A673 (cell line): ENCODE measurements around the gene OR4F6. TPM values are rescaled to one million over a fixed set of nuclear protein-coding genes. Genes with fewer than 3 reads are reported as not detected.

Experiments used
- BruUV-seq: library from RNA; stranded (reverse); fragments of 400-500 nt; replicated peaks from 2 replicates; lab custom pipeline; 2021; lab: Mats Ljungman, UMichigan
- CTCF ChIA-PET: fragments of 300-600 bp; sonication (Branson Sonifier 250); formaldehyde crosslinking; loops from one replicate; lab custom pipeline; 2022; ENCODE audit warnings: antibody characterized with exemption; lab: Charles Lee
- POLR2A ChIA-PET: fragments of 300-600 bp; sonication (Branson Sonifier 250); formaldehyde crosslinking; loops from one replicate; lab custom pipeline; 2022; ENCODE audit warnings: antibody characterized with exemption; ENCODE audit not compliant: low non-redundant PET; lab: Charles Lee
- DNase-seq: peaks from one replicate; pipeline ENCODE4 v3.0.0-alpha.2; 2015; ENCODE audit warnings: low spot score
- H3K27ac ChIP-seq: fragments of 200-600 bp; sonication (generic); 2 replicates; pipeline ENCODE4 v1.5.1; 2016; ENCODE audit warnings: mixed run types, low read depth, mild to moderate bottlenecking, mixed read lengths, antibody characterized with exemption, low read length; ENCODE audit not compliant: poor library complexity, severe bottlenecking
- H3K27me3 ChIP-seq: fragments of 200-600 bp; sonication (generic); replicated peaks from 2 replicates; pipeline ENCODE4 v1.6.1; 2017; ENCODE audit warnings: mixed run types, low read depth, mild to moderate bottlenecking, mixed read lengths, antibody characterized with exemption, low read length; ENCODE audit not compliant: insufficient read depth, poor library complexity
- H3K36me3 ChIP-seq: fragments of 200-600 bp; sonication (generic); 2 replicates; pipeline ENCODE4 v1.6.1; 2016; ENCODE audit warnings: mixed run types, mild to moderate bottlenecking, mixed read lengths, antibody characterized with exemption, low read length; ENCODE audit not compliant: insufficient read depth, poor library complexity, severe bottlenecking
- H3K4me1 ChIP-seq: fragments of 200-600 bp; sonication (generic); 2 replicates; pipeline ENCODE4 v1.6.1; 2017; ENCODE audit warnings: mixed run types, mild to moderate bottlenecking, mixed read lengths, antibody characterized with exemption, low read length; ENCODE audit not compliant: insufficient read depth, poor library complexity, severe bottlenecking
- H3K4me3 ChIP-seq: fragments of 200-600 bp; sonication (generic); 2 replicates; pipeline ENCODE4 v1.5.1; 2016; ENCODE audit warnings: low read depth, mixed run types, mild to moderate bottlenecking, mixed read lengths, low read length; ENCODE audit not compliant: poor library complexity, severe bottlenecking
- H3K9me3 ChIP-seq: fragments of 200-600 bp; sonication (generic); 2 replicates; pipeline ENCODE4 v1.6.1; 2016; ENCODE audit warnings: mixed run types, low read depth, mild to moderate bottlenecking, mixed read lengths, antibody characterized with exemption, low read length; ENCODE audit not compliant: poor library complexity, severe bottlenecking
- CTCF ChIP-seq: fragments of 300-800, 200-600 bp; sonication (generic); conservative IDR thresholded peaks from 2 replicates; pipeline ENCODE4 v1.5.1; 2017; ENCODE audit warnings: low read depth, mild to moderate bottlenecking, antibody characterized with exemption, low read length, moderate library complexity, mixed read lengths
- EZH2 ChIP-seq: fragments of 200-600 bp; sonication (generic); IDR thresholded peaks from 2 replicates; pipeline ENCODE4 v1.6.1; 2017; ENCODE audit warnings: borderline replicate concordance, low read depth, mild to moderate bottlenecking, mixed read lengths, antibody characterized with exemption, low read length; ENCODE audit not compliant: poor library complexity, severe bottlenecking
- intact Hi-C: fragments of 100-400 bp; cut with micrococcal nuclease; formaldehyde crosslinking; loops from one replicate; pipeline ENCODE4 v1.10.0; 2022; ENCODE audit not compliant: unreplicated experiment
- total RNA-seq: library from RNA; stranded (reverse); gene quantifications from 2 replicates; pipeline ENCODE4 v1.2.3, GENCODE V29; 2021

The OR4F6 gene
- total RNA-seq, 1 experiment from 2014 or later, result not detected

GRCh38 chr15:101803676-101804075 lies 367 bp downstream of the OR4F6 start:
- no peaks in the 10 kb centered on the region for H3K9me3 ChIP-seq
- no peak overlapping the region for H3K27ac ChIP-seq
- CTCF ChIA-PET, result no interaction called here
- H3K27me3 ChIP-seq, result peaks cover 38% of the 10 kb centered on the region
- H3K4me3 ChIP-seq, result no peak overlapping the region
- H3K4me1 ChIP-seq, result no peaks in the 10 kb centered on the region
- H3K36me3 ChIP-seq, result no peaks in the 10 kb centered on the region
- intact Hi-C loops, result no loop called here
- no peak for DNase-seq
- no peak for TF ChIP-seq EZH2
- no peak for TF ChIP-seq CTCF
- POLR2A ChIA-PET, result no interaction called here
- BruUV-seq, result no TSS peak

GRCh38 chr15:101804375-101804774 lies 1.1 kb downstream of the OR4F6 start:
- Histone ChIP-seq H3K4me1 (no peaks in the 10 kb centered on the region), H3K27me3 (peaks cover 32% of the 10 kb centered on the region), H3K4me3 (no peak overlapping the region), H3K27ac (no peak overlapping the region), H3K36me3 (no peaks in the 10 kb centered on the region), H3K9me3 (no peaks in the 10 kb centered on the region)
- no TSS peak for BruUV-seq
- ChIA-PET CTCF (no interaction called here), POLR2A (no interaction called here)
- TF ChIP-seq CTCF (no peak), EZH2 (no peak)
- intact Hi-C loops, result no loop called here
- DNase-seq, result no peak

GRCh38 chr15:101804941-101805340 lies 1.6 kb downstream of the OR4F6 start:
- ChIA-PET POLR2A (no interaction called here), CTCF (no interaction called here)
- Histone ChIP-seq H3K9me3 (no peaks in the 10 kb centered on the region), H3K4me1 (no peaks in the 10 kb centered on the region), H3K27ac (no peak overlapping the region), H3K4me3 (no peak overlapping the region), H3K27me3 (peaks cover 29% of the 10 kb centered on the region), H3K36me3 (no peaks in the 10 kb centered on the region)
- TF ChIP-seq CTCF (no peak), EZH2 (no peak)
- DNase-seq, result no peak
- BruUV-seq, result no TSS peak
- intact Hi-C loops, result no loop called here
